GM23338 (cell line): ENCODE measurements around the gene CACNA2D3. TPM values are rescaled to one million over a fixed set of nuclear protein-coding genes. Genes with fewer than 3 reads are reported as not detected.

Source experiments
- ATAC-seq: fragments of 200-7000 bp; cut with Tn5 transposase; 3 replicates; pipeline ENCODE4 v1.9.1; 2020
- DNase-seq: peaks from one replicate; pipeline ENCODE4 v3.0.0-alpha.2; 2015; ENCODE audit warnings: low spot score
- H2AFZ ChIP-seq: fragments of 200-600 bp; sonication (generic); 2 replicates; pipeline ENCODE4 v1.8.0; 2016; ENCODE audit warnings: antibody characterized with exemption, mild to moderate bottlenecking, moderate library complexity
- H3F3A ChIP-seq: fragments of 200-600 bp; sonication (generic); replicated peaks from 2 replicates; pipeline ENCODE4 v1.8.0; 2017; ENCODE audit warnings: antibody characterized with exemption, mixed run types, low read depth
- H3K27ac ChIP-seq: fragments of 200-600 bp; sonication (generic); 2 replicates; pipeline ENCODE4 v1.6.1; 2016; ENCODE audit warnings: low read depth
- H3K27me3 ChIP-seq: fragments of 200-600 bp; sonication (generic); 2 replicates; pipeline ENCODE4 v1.8.0; 2016; ENCODE audit warnings: mild to moderate bottlenecking, mixed run types, moderate library complexity; ENCODE audit not compliant: insufficient read depth
- H3K36me3 ChIP-seq: fragments of 200-600 bp; sonication (generic); 2 replicates; pipeline ENCODE4 v1.8.0; 2016; ENCODE audit warnings: mild to moderate bottlenecking; ENCODE audit not compliant: insufficient read depth
- H3K4me1 ChIP-seq: fragments of 200-600 bp; sonication (generic); 2 replicates; pipeline ENCODE4 v1.8.0; 2016; ENCODE audit warnings: mild to moderate bottlenecking, moderate library complexity; ENCODE audit not compliant: insufficient read depth
- H3K4me2 ChIP-seq: fragments of 200-600 bp; sonication (generic); 2 replicates; pipeline ENCODE4 v1.7.1; 2017; ENCODE audit warnings: mixed run types
- H3K4me3 ChIP-seq: fragments of 200-600 bp; sonication (generic); 2 replicates; pipeline ENCODE4 v1.6.1; 2016; ENCODE audit warnings: mixed run types
- H3K79me2 ChIP-seq: fragments of 200-600 bp; sonication (generic); replicated peaks from 2 replicates; pipeline ENCODE4 v1.8.0; 2017; ENCODE audit warnings: mild to moderate bottlenecking; ENCODE audit not compliant: insufficient read depth
- H3K9me2 ChIP-seq: fragments of 200-600 bp; sonication (generic); 2 replicates; pipeline ENCODE4 v1.8.0; 2017; ENCODE audit not compliant: insufficient read depth
- H4K20me1 ChIP-seq: fragments of 200-600 bp; sonication (generic); replicated peaks from 2 replicates; pipeline ENCODE4 v1.8.0; 2017; ENCODE audit warnings: mild to moderate bottlenecking; ENCODE audit not compliant: insufficient read depth
- H3K27ac Mint-ChIP-seq: 2 replicates; pipeline ENCODE4 v1.8.0; 2020; ENCODE audit warnings: inconsistent platforms, mild to moderate bottlenecking, moderate library complexity, mixed read lengths
- H3K27me3 Mint-ChIP-seq: 3 replicates; pipeline ENCODE4 v1.8.0; 2022; ENCODE audit warnings: low read depth, mild to moderate bottlenecking, moderate library complexity, mixed read lengths, inconsistent platforms; ENCODE audit not compliant: insufficient read depth, poor library complexity
- H3K36me3 Mint-ChIP-seq: 3 replicates; pipeline ENCODE4 v1.8.0; 2021; ENCODE audit warnings: low read depth, mild to moderate bottlenecking, inconsistent platforms, moderate library complexity, mixed read lengths
- H3K4me1 Mint-ChIP-seq: 3 replicates; pipeline ENCODE4 v1.8.0; 2020; ENCODE audit warnings: mild to moderate bottlenecking, inconsistent platforms, mixed read lengths
- H3K4me3 Mint-ChIP-seq: 3 replicates; pipeline ENCODE4 v1.8.0; 2021; ENCODE audit warnings: moderate library complexity, mild to moderate bottlenecking, inconsistent platforms, mixed read lengths
- H3K9me3 Mint-ChIP-seq: 3 replicates; pipeline ENCODE4 v1.8.0; 2020; ENCODE audit warnings: moderate library complexity, mild to moderate bottlenecking, inconsistent platforms, mixed read lengths
- CREB1 ChIP-seq: fragments of 250-450 bp; sonication (Bioruptor Pico); IDR thresholded peaks from 2 replicates; pipeline ENCODE4 v1.5.0; 2020; ENCODE audit warnings: low read depth, mild to moderate bottlenecking, moderate library complexity
- CTCF ChIP-seq, 2 experiments: fragments of 200-600 bp in 1 of 2; sonication (generic) in 1 of 2; conservative IDR thresholded peaks; 2 replicates each; pipeline versions ENCODE4 v1.5.1 to v1.6.1; 2016 to 2017; ENCODE audit warnings: antibody characterized with exemption in 2 of 2, low read depth in 2 of 2, mild to moderate bottlenecking in 2 of 2, moderate library complexity in 1 of 2
- ETS1 ChIP-seq: IDR thresholded peaks from 2 replicates; pipeline ENCODE4 v1.6.1; 2016; ENCODE audit warnings: antibody characterized with exemption
- EZH2 ChIP-seq: fragments of 200-600 bp; sonication (generic); IDR thresholded peaks from one replicate; pipeline ENCODE4 v1.8.0; 2017; ENCODE audit warnings: antibody characterized with exemption, mild to moderate bottlenecking, low read depth; ENCODE audit not compliant: unreplicated experiment
- EZH2phosphoT487 ChIP-seq: fragments of 200-600 bp; sonication (generic); IDR thresholded peaks from one replicate; pipeline ENCODE4 v1.8.1; 2018; ENCODE audit warnings: antibody characterized with exemption; ENCODE audit not compliant: unreplicated experiment
- JUNB ChIP-seq: IDR thresholded peaks from one replicate; pipeline ENCODE4 v1.6.1; 2016; ENCODE audit warnings: antibody characterized with exemption; ENCODE audit not compliant: unreplicated experiment
- NANOG ChIP-seq: IDR thresholded peaks from 2 replicates; pipeline ENCODE4 v1.6.1; 2016; ENCODE audit warnings: antibody characterized with exemption, borderline replicate concordance
- POLR2AphosphoS5 ChIP-seq: IDR thresholded peaks from 2 replicates; pipeline ENCODE4 v1.6.1; 2016; ENCODE audit warnings: antibody characterized with exemption, low read depth
- REST ChIP-seq: IDR thresholded peaks from one replicate; pipeline ENCODE4 v1.6.1; 2018; ENCODE audit warnings: antibody characterized with exemption; ENCODE audit not compliant: unreplicated experiment
- STAT1 ChIP-seq: IDR thresholded peaks from one replicate; pipeline ENCODE4 v1.6.1; 2016; ENCODE audit warnings: antibody characterized with exemption; ENCODE audit not compliant: unreplicated experiment
- ZNF114 ChIP-seq: fragments of 250-450 bp; sonication (Bioruptor Pico); IDR thresholded peaks from 2 replicates; pipeline ENCODE4 v1.5.0; 2020; ENCODE audit warnings: mild to moderate bottlenecking, moderate library complexity
- ZNF331 ChIP-seq: fragments of 250-450 bp; sonication (Bioruptor Pico); IDR thresholded peaks from 2 replicates; pipeline ENCODE4 v1.5.0; 2020; ENCODE audit warnings: low read depth, mild to moderate bottlenecking, moderate library complexity
- ZNF462 ChIP-seq: fragments of 250-450 bp; sonication (Bioruptor Pico); IDR thresholded peaks from 2 replicates; pipeline ENCODE4 v1.5.0; 2020; ENCODE audit warnings: mild to moderate bottlenecking, moderate library complexity
- polyA plus RNA-seq: library from polyadenylated mRNA; unstranded; fragments of >200 nt; fragmentation: Nextera tagmentation; extraction: Ambion mirVana; gene quantifications from 2 replicates; pipeline ENCODE4 v1.2.1, GENCODE V29; 2016
- total RNA-seq: library from RNA; depleted of rRNA; stranded (reverse); fragments of >200 nt; shearing (Covaris generic); gene quantifications from 2 replicates; pipeline ENCODE4 v1.2.3, GENCODE V29; 2014

The CACNA2D3 gene
- total and polyA plus RNA-seq, 2 experiments from 2014 or later: 2.2 to 2.3 TPM

- Histone ChIP-seq H3K27me3 (peaks cover 34% of the 10 kb centered on the region), H3F3A (no peaks in the 10 kb centered on the region), H3K4me3 (no peak overlapping the region), H3K9me2 (no peaks in the 10 kb centered on the region), H3K79me2 (no peaks in the 10 kb centered on the region), H3K36me3 (0 out of 2 replicates have a peak, but pooled peaks cover 3% of the 10 kb centered on the region), H3K4me1 (peaks cover 12% of the 10 kb centered on the region; the same call in 1 of the 2 replicates), H4K20me1 (peaks cover 5% of the 10 kb centered on the region; the same call in 1 of the 2 replicates), H3K4me2 (no peak overlapping the region), H2AFZ (no peak overlapping the region), H3K27ac (no peak overlapping the region)
- Mint-ChIP-seq H3K4me1 (peaks cover 7% of the 10 kb centered on the region), H3K27ac (no peak overlapping the region), H3K9me3 (peaks cover 18% of the 10 kb centered on the region), H3K36me3 (peaks cover 11% of the 10 kb centered on the region; the same call in 2 of the 3 replicates), H3K4me3 (no peak overlapping the region), H3K27me3 (peaks cover 30% of the 10 kb centered on the region)
- TF ChIP-seq STAT1: no peak
- no peak for TF ChIP-seq POLR2AphosphoS5
- no peak for TF ChIP-seq ZNF114 (CRISPR knock-in tag)
- TF ChIP-seq CTCF (conservative IDR thresholded peaks at IDR 0.05; ENCODE audit: low read depth in 2 of 2): no peak
- no peak for TF ChIP-seq NANOG
- TF ChIP-seq ETS1: no peak
- no peak for TF ChIP-seq ZNF462 (CRISPR knock-in tag)
- no peak for TF ChIP-seq EZH2phosphoT487
- no peak for TF ChIP-seq ZNF331 (CRISPR knock-in tag)
- no peak for TF ChIP-seq REST
- no peak for TF ChIP-seq EZH2
- TF ChIP-seq CREB1 (CRISPR knock-in tag): no peak
- no peak for TF ChIP-seq JUNB
- ATAC-seq (no peak), DNase-seq (no peak)
Observed at GRCh38 chr3:54826251-54826691, 703.9 kb downstream of the CACNA2D3 start.
